H9 (cell line): ENCODE results near the gene CIAO1. TPM values are rescaled to one million over a fixed set of nuclear protein-coding genes. Genes with fewer than 3 reads are reported as not detected.
A peak's percentile ranks its signal among the peaks of the same experiment; 100 is the strongest.

ENCODE experiments used
- DNase-seq: peaks from one replicate; pipeline ENCODE4 v3.0.0-alpha.2; 2017
- H2AFZ ChIP-seq: one replicate; pipeline ENCODE4 v1.6.1; 2013; ENCODE audit warnings: mild to moderate bottlenecking, low read length, control low read depth, moderate library complexity
- H2AK5ac ChIP-seq: 2 replicates; pipeline ENCODE4 v1.6.1; 2013; ENCODE audit warnings: low read length, control low read depth, mixed read lengths; ENCODE audit not compliant: insufficient read length
- H2BK120ac ChIP-seq: one replicate; pipeline ENCODE4 v1.6.1; 2013; ENCODE audit warnings: low read depth, mild to moderate bottlenecking, low read length, control low read depth, inconsistent platforms; ENCODE audit not compliant: poor library complexity, severe bottlenecking
- H2BK12ac ChIP-seq: 2 replicates; pipeline ENCODE4 v1.6.1; 2013; ENCODE audit warnings: low read length, control low read depth, mixed read lengths, low read depth; ENCODE audit not compliant: insufficient read length
- H2BK15ac ChIP-seq: 2 replicates; pipeline ENCODE4 v1.6.1; 2013; ENCODE audit warnings: low read depth, low read length, control low read depth
- H2BK20ac ChIP-seq: one replicate; pipeline ENCODE4 v1.6.1; 2013; ENCODE audit warnings: low read depth, mild to moderate bottlenecking, low read length, control low read depth, inconsistent platforms; ENCODE audit not compliant: poor library complexity, severe bottlenecking
- H2BK5ac ChIP-seq: 2 replicates; pipeline ENCODE4 v1.6.1; 2013; ENCODE audit warnings: low read length, control low read depth, mixed read lengths; ENCODE audit not compliant: insufficient read length
- H3K14ac ChIP-seq: 2 replicates; pipeline ENCODE4 v1.6.1; 2013; ENCODE audit warnings: low read length, control low read depth; ENCODE audit not compliant: insufficient read depth
- H3K18ac ChIP-seq: 2 replicates; pipeline ENCODE4 v1.6.1; 2013; ENCODE audit warnings: low read depth, mild to moderate bottlenecking, mixed read lengths, low read length, control low read depth; ENCODE audit not compliant: insufficient read length
- H3K23ac ChIP-seq: 2 replicates; pipeline ENCODE4 v1.6.1; 2013; ENCODE audit warnings: low read length, control low read depth, mixed read lengths, low read depth; ENCODE audit not compliant: insufficient read length
- H3K23me2 ChIP-seq: 2 replicates; pipeline ENCODE4 v1.6.1; 2013; ENCODE audit warnings: low read depth, mild to moderate bottlenecking, mixed read lengths, low read length, control low read depth; ENCODE audit not compliant: insufficient read length, poor library complexity, severe bottlenecking
- H3K27ac ChIP-seq: 2 replicates; pipeline ENCODE4 v1.5.1; 2013; ENCODE audit warnings: low read length, control low read depth, mixed read lengths, low read depth; ENCODE audit not compliant: insufficient read length
- H3K27me3 ChIP-seq: 2 replicates; pipeline ENCODE4 v1.6.1; 2013; ENCODE audit warnings: low read length, control low read depth, inconsistent platforms; ENCODE audit not compliant: insufficient read depth
- H3K4ac ChIP-seq: 2 replicates; pipeline ENCODE4 v1.6.1; 2013; ENCODE audit warnings: low read depth, mild to moderate bottlenecking, control low read depth, inconsistent platforms, low read length, moderate library complexity
- H3K4me1 ChIP-seq: 2 replicates; pipeline ENCODE4 v1.6.1; 2013; ENCODE audit warnings: low read length, control low read depth, inconsistent platforms; ENCODE audit not compliant: insufficient read depth
- H3K4me2 ChIP-seq: 2 replicates; pipeline ENCODE4 v1.6.1; 2013; ENCODE audit warnings: low read length, control low read depth, mixed read lengths; ENCODE audit not compliant: insufficient read length, insufficient read depth
- H3K56ac ChIP-seq: 2 replicates; pipeline ENCODE4 v1.6.1; 2013; ENCODE audit warnings: low read depth, mild to moderate bottlenecking, mixed read lengths, low read length, control low read depth; ENCODE audit not compliant: insufficient read length
- H3K79me1 ChIP-seq: 2 replicates; pipeline ENCODE4 v1.6.1; 2013; ENCODE audit warnings: low read depth, mild to moderate bottlenecking, moderate library complexity, low read length, control low read depth, inconsistent platforms; ENCODE audit not compliant: insufficient read depth, poor library complexity, severe bottlenecking
- H3K79me2 ChIP-seq: 2 replicates; pipeline ENCODE4 v1.6.1; 2013; ENCODE audit warnings: low read length, control low read depth, inconsistent platforms; ENCODE audit not compliant: insufficient read depth
- H3K9ac ChIP-seq: 2 replicates; pipeline ENCODE4 v1.6.1; 2013; ENCODE audit warnings: low read length, control low read depth, mixed read lengths; ENCODE audit not compliant: insufficient read length; ENCODE audit errors: extremely low read depth
- H3K9me3 ChIP-seq: one replicate; pipeline ENCODE4 v1.6.1; 2013; ENCODE audit warnings: low read depth, low read length, inconsistent platforms; ENCODE audit not compliant: control insufficient read depth
- H3T11ph ChIP-seq: one replicate; pipeline ENCODE4 v1.6.1; 2013; ENCODE audit warnings: mild to moderate bottlenecking, low read length, control low read depth, inconsistent platforms
- H4K20me1 ChIP-seq: one replicate; pipeline ENCODE4 v1.6.1; 2013; ENCODE audit not compliant: control insufficient read depth, insufficient read length, insufficient read depth
- H4K5ac ChIP-seq: 2 replicates; pipeline ENCODE4 v1.6.1; 2013; ENCODE audit warnings: low read depth, mild to moderate bottlenecking, mixed read lengths, low read length, control low read depth; ENCODE audit not compliant: insufficient read length
- H4K8ac ChIP-seq: replicated peaks from 2 replicates; pipeline ENCODE4 v1.6.1; 2013; ENCODE audit warnings: low read length, control low read depth, mixed read lengths, low read depth; ENCODE audit not compliant: insufficient read length
- H4K91ac ChIP-seq: 2 replicates; pipeline ENCODE4 v1.6.1; 2013; ENCODE audit warnings: low read depth, mild to moderate bottlenecking, moderate library complexity, mixed read lengths, low read length, control low read depth; ENCODE audit not compliant: insufficient read length
- H3K27ac Mint-ChIP-seq, 3 experiments: 2 replicates in 2 of 3; 3 replicates in 1 of 3; pipeline ENCODE4 v1.8.0; 2020 to 2021; ENCODE audit warnings: mixed read lengths in 3 of 3, mild to moderate bottlenecking in 1 of 3, moderate library complexity in 1 of 3
- H3K27me3 Mint-ChIP-seq: 2 replicates; pipeline ENCODE4 v1.8.0; 2021; ENCODE audit warnings: low read depth, mild to moderate bottlenecking, moderate library complexity, mixed read lengths
- H3K36me3 Mint-ChIP-seq, 3 experiments: 2 replicates in 2 of 3; 3 replicates in 1 of 3; pipeline ENCODE4 v1.8.0; 2020 to 2021; ENCODE audit warnings: low read depth in 3 of 3, mixed read lengths in 3 of 3; ENCODE audit not compliant: insufficient read depth in 1 of 3
- H3K4me1 Mint-ChIP-seq, 2 experiments: 2 replicates each; pipeline ENCODE4 v1.8.0; 2020; ENCODE audit warnings: mixed read lengths in 2 of 2
- H3K4me3 Mint-ChIP-seq, 2 experiments: 2 replicates in 1 of 2; 3 replicates in 1 of 2; pipeline ENCODE4 v1.8.0; 2020 to 2021; ENCODE audit warnings: mild to moderate bottlenecking in 2 of 2, mixed read lengths in 2 of 2, moderate library complexity in 1 of 2
- H3K9me3 Mint-ChIP-seq, 2 experiments: 2 replicates in 1 of 2; 3 replicates in 1 of 2; pipeline ENCODE4 v1.8.0; 2020; ENCODE audit warnings: mild to moderate bottlenecking in 2 of 2, mixed read lengths in 2 of 2, moderate library complexity in 1 of 2
- CTCF ChIP-seq: fragments of 200-600 bp; sonication (generic); conservative IDR thresholded peaks from 3 replicates; pipeline ENCODE4 v1.8.0; 2021; ENCODE audit warnings: antibody characterized with exemption, mild to moderate bottlenecking
- WGBS: extraction: QIAGEN DNeasy Blood & Tissue Kit; methylation state at CpG from one replicate; pipeline ENCODE4 v1.1.7; 2013; ENCODE audit warnings: missing lambda C conversion rate, low lambda C conversion rate, mixed read lengths; ENCODE audit not compliant: insufficient read length; ENCODE audit errors: extremely low coverage; 5-methylcytosine and 5-hydroxymethylcytosine counted together
- total RNA-seq: library from RNA; stranded (reverse); gene quantifications from 2 replicates; pipeline ENCODE4 v1.2.1, GENCODE V29; 2021

CIAO1 gene
- total RNA-seq, 1 experiment from 2014 or later: 67.6 TPM

- no peak for TF ChIP-seq CTCF
- H2BK120ac ChIP-seq: no peak overlapping the region
- H3K23ac ChIP-seq: no peak overlapping the region
- no peak overlapping the region for H3K27ac ChIP-seq
- Mint-ChIP-seq H3K9me3 (no peaks in the 10 kb centered on the region), H3K4me3 (no peak overlapping the region), H3K27me3 (no peaks in the 10 kb centered on the region; the same call in 1 of the 2 replicates), H3K36me3 (peaks cover 10 to 39% (median 29%) of the 10 kb centered on the region in 3 experiments; a peak in 6 of 7 replicates), H3K4me1 (no peaks in the 10 kb centered on the region; a peak in 1 of 4 replicates), H3K27ac (no peak overlapping the region)
- H2AK5ac ChIP-seq: no peak overlapping the region
- no peaks in the 10 kb centered on the region for H3K79me1 ChIP-seq
- no peaks in the 10 kb centered on the region for H3K79me2 ChIP-seq
- H2BK20ac ChIP-seq: no peak overlapping the region
- no peak overlapping the region for H2BK5ac ChIP-seq
- no peak overlapping the region for H2BK15ac ChIP-seq
- DNase-seq: peak; percentile 45
- H3K4ac ChIP-seq: no peak overlapping the region
- H3K23me2 ChIP-seq: no peaks in the 10 kb centered on the region
- H3K14ac ChIP-seq: no peak overlapping the region; the same call in 1 of the 2 replicates
- no peak overlapping the region for H3K9ac ChIP-seq
- H3K56ac ChIP-seq: no peak overlapping the region
- no peaks in the 10 kb centered on the region for H4K20me1 ChIP-seq
- no peak overlapping the region for H3T11ph ChIP-seq
- no peak overlapping the region for H3K18ac ChIP-seq
- no peak overlapping the region for H2BK12ac ChIP-seq
- H4K8ac ChIP-seq: peak overlapping the region; percentile 50
- H3K4me1 ChIP-seq: no peaks in the 10 kb centered on the region
- no peak overlapping the region for H4K5ac ChIP-seq
- no CpG with 5 or more reads among the region's 6 CpGs for WGBS
- no peaks in the 10 kb centered on the region for H3K9me3 ChIP-seq
- no peak overlapping the region for H4K91ac ChIP-seq
- H3K4me2 ChIP-seq: no peak overlapping the region
- H3K27me3 ChIP-seq: no peaks in the 10 kb centered on the region
- H2AFZ ChIP-seq: no peak overlapping the region
These were observed 14.2 kb upstream of the CIAO1 start for GRCh38 chr2:96251721-96252292.
